Peyer's patch (tissue), 4 donors: ENCODE data around the gene BASP1.

Source experiments
- CTCF ChIP-seq, 6 experiments: fragments of 450-650 bp in 4 of 6; fragments of 200-600 bp in 2 of 6; sonication (generic) in 1 of 6; IDR thresholded peaks; one replicate each; pipeline ENCODE4 v1.5.1; 2017 to 2019; ENCODE audit warnings: antibody characterized with exemption in 6 of 6, mild to moderate bottlenecking in 3 of 6, moderate library complexity in 1 of 6
- POLR2A ChIP-seq, 2 donors: fragments of 450-650 bp; IDR thresholded peaks; one replicate each; pipeline ENCODE4 v1.5.1; 2017; ENCODE audit warnings: antibody characterized with exemption in 2 of 2, mild to moderate bottlenecking in 2 of 2, moderate library complexity in 2 of 2

- TF ChIP-seq CTCF (IDR thresholded peaks at IDR 0.05) (no peak), POLR2A (IDR thresholded peaks at IDR 0.05) (no peak)
Observed at GRCh38 chr5:17259630-17260257, 42.3 kb downstream of the BASP1 start.
